H9 (cell line): ENCODE data around the gene FBXO47. TPM values are rescaled to one million over a fixed set of nuclear protein-coding genes. Genes with fewer than 3 reads are reported as not detected.

Experiments
- DNase-seq: peaks from one replicate; pipeline ENCODE4 v3.0.0-alpha.2; 2017
- H2AFZ ChIP-seq: one replicate; pipeline ENCODE4 v1.6.1; 2013; ENCODE audit warnings: mild to moderate bottlenecking, low read length, control low read depth, moderate library complexity
- H2AK5ac ChIP-seq: 2 replicates; pipeline ENCODE4 v1.6.1; 2013; ENCODE audit warnings: low read length, control low read depth, mixed read lengths; ENCODE audit not compliant: insufficient read length
- H2BK120ac ChIP-seq: one replicate; pipeline ENCODE4 v1.6.1; 2013; ENCODE audit warnings: low read depth, mild to moderate bottlenecking, low read length, control low read depth, inconsistent platforms; ENCODE audit not compliant: poor library complexity, severe bottlenecking
- H2BK12ac ChIP-seq: 2 replicates; pipeline ENCODE4 v1.6.1; 2013; ENCODE audit warnings: low read length, control low read depth, mixed read lengths, low read depth; ENCODE audit not compliant: insufficient read length
- H2BK15ac ChIP-seq: 2 replicates; pipeline ENCODE4 v1.6.1; 2013; ENCODE audit warnings: low read depth, low read length, control low read depth
- H2BK20ac ChIP-seq: one replicate; pipeline ENCODE4 v1.6.1; 2013; ENCODE audit warnings: low read depth, mild to moderate bottlenecking, low read length, control low read depth, inconsistent platforms; ENCODE audit not compliant: poor library complexity, severe bottlenecking
- H2BK5ac ChIP-seq: 2 replicates; pipeline ENCODE4 v1.6.1; 2013; ENCODE audit warnings: low read length, control low read depth, mixed read lengths; ENCODE audit not compliant: insufficient read length
- H3K14ac ChIP-seq: 2 replicates; pipeline ENCODE4 v1.6.1; 2013; ENCODE audit warnings: low read length, control low read depth; ENCODE audit not compliant: insufficient read depth
- H3K18ac ChIP-seq: 2 replicates; pipeline ENCODE4 v1.6.1; 2013; ENCODE audit warnings: low read depth, mild to moderate bottlenecking, mixed read lengths, low read length, control low read depth; ENCODE audit not compliant: insufficient read length
- H3K23ac ChIP-seq: 2 replicates; pipeline ENCODE4 v1.6.1; 2013; ENCODE audit warnings: low read length, control low read depth, mixed read lengths, low read depth; ENCODE audit not compliant: insufficient read length
- H3K23me2 ChIP-seq: 2 replicates; pipeline ENCODE4 v1.6.1; 2013; ENCODE audit warnings: low read depth, mild to moderate bottlenecking, mixed read lengths, low read length, control low read depth; ENCODE audit not compliant: insufficient read length, poor library complexity, severe bottlenecking
- H3K27ac ChIP-seq: 2 replicates; pipeline ENCODE4 v1.5.1; 2013; ENCODE audit warnings: low read length, control low read depth, mixed read lengths, low read depth; ENCODE audit not compliant: insufficient read length
- H3K27me3 ChIP-seq: 2 replicates; pipeline ENCODE4 v1.6.1; 2013; ENCODE audit warnings: low read length, control low read depth, inconsistent platforms; ENCODE audit not compliant: insufficient read depth
- H3K4ac ChIP-seq: 2 replicates; pipeline ENCODE4 v1.6.1; 2013; ENCODE audit warnings: low read depth, mild to moderate bottlenecking, control low read depth, inconsistent platforms, low read length, moderate library complexity
- H3K4me1 ChIP-seq: 2 replicates; pipeline ENCODE4 v1.6.1; 2013; ENCODE audit warnings: low read length, control low read depth, inconsistent platforms; ENCODE audit not compliant: insufficient read depth
- H3K4me2 ChIP-seq: 2 replicates; pipeline ENCODE4 v1.6.1; 2013; ENCODE audit warnings: low read length, control low read depth, mixed read lengths; ENCODE audit not compliant: insufficient read length, insufficient read depth
- H3K56ac ChIP-seq: 2 replicates; pipeline ENCODE4 v1.6.1; 2013; ENCODE audit warnings: low read depth, mild to moderate bottlenecking, mixed read lengths, low read length, control low read depth; ENCODE audit not compliant: insufficient read length
- H3K79me1 ChIP-seq: 2 replicates; pipeline ENCODE4 v1.6.1; 2013; ENCODE audit warnings: low read depth, mild to moderate bottlenecking, moderate library complexity, low read length, control low read depth, inconsistent platforms; ENCODE audit not compliant: insufficient read depth, poor library complexity, severe bottlenecking
- H3K79me2 ChIP-seq: 2 replicates; pipeline ENCODE4 v1.6.1; 2013; ENCODE audit warnings: low read length, control low read depth, inconsistent platforms; ENCODE audit not compliant: insufficient read depth
- H3K9ac ChIP-seq: 2 replicates; pipeline ENCODE4 v1.6.1; 2013; ENCODE audit warnings: low read length, control low read depth, mixed read lengths; ENCODE audit not compliant: insufficient read length; ENCODE audit errors: extremely low read depth
- H3K9me3 ChIP-seq: one replicate; pipeline ENCODE4 v1.6.1; 2013; ENCODE audit warnings: low read depth, low read length, inconsistent platforms; ENCODE audit not compliant: control insufficient read depth
- H3T11ph ChIP-seq: one replicate; pipeline ENCODE4 v1.6.1; 2013; ENCODE audit warnings: mild to moderate bottlenecking, low read length, control low read depth, inconsistent platforms
- H4K20me1 ChIP-seq: one replicate; pipeline ENCODE4 v1.6.1; 2013; ENCODE audit not compliant: control insufficient read depth, insufficient read length, insufficient read depth
- H4K5ac ChIP-seq: 2 replicates; pipeline ENCODE4 v1.6.1; 2013; ENCODE audit warnings: low read depth, mild to moderate bottlenecking, mixed read lengths, low read length, control low read depth; ENCODE audit not compliant: insufficient read length
- H4K8ac ChIP-seq: replicated peaks from 2 replicates; pipeline ENCODE4 v1.6.1; 2013; ENCODE audit warnings: low read length, control low read depth, mixed read lengths, low read depth; ENCODE audit not compliant: insufficient read length
- H4K91ac ChIP-seq: 2 replicates; pipeline ENCODE4 v1.6.1; 2013; ENCODE audit warnings: low read depth, mild to moderate bottlenecking, moderate library complexity, mixed read lengths, low read length, control low read depth; ENCODE audit not compliant: insufficient read length
- H3K27ac Mint-ChIP-seq, 3 experiments: 2 replicates in 2 of 3; 3 replicates in 1 of 3; pipeline ENCODE4 v1.8.0; 2020 to 2021; ENCODE audit warnings: mixed read lengths in 3 of 3, mild to moderate bottlenecking in 1 of 3, moderate library complexity in 1 of 3
- H3K27me3 Mint-ChIP-seq: 2 replicates; pipeline ENCODE4 v1.8.0; 2021; ENCODE audit warnings: low read depth, mild to moderate bottlenecking, moderate library complexity, mixed read lengths
- H3K36me3 Mint-ChIP-seq, 3 experiments: 2 replicates in 2 of 3; 3 replicates in 1 of 3; pipeline ENCODE4 v1.8.0; 2020 to 2021; ENCODE audit warnings: low read depth in 3 of 3, mixed read lengths in 3 of 3; ENCODE audit not compliant: insufficient read depth in 1 of 3
- H3K4me1 Mint-ChIP-seq, 2 experiments: 2 replicates each; pipeline ENCODE4 v1.8.0; 2020; ENCODE audit warnings: mixed read lengths in 2 of 2
- H3K4me3 Mint-ChIP-seq, 2 experiments: 2 replicates in 1 of 2; 3 replicates in 1 of 2; pipeline ENCODE4 v1.8.0; 2020 to 2021; ENCODE audit warnings: mild to moderate bottlenecking in 2 of 2, mixed read lengths in 2 of 2, moderate library complexity in 1 of 2
- H3K9me3 Mint-ChIP-seq, 2 experiments: 2 replicates in 1 of 2; 3 replicates in 1 of 2; pipeline ENCODE4 v1.8.0; 2020; ENCODE audit warnings: mild to moderate bottlenecking in 2 of 2, mixed read lengths in 2 of 2, moderate library complexity in 1 of 2
- WGBS: extraction: QIAGEN DNeasy Blood & Tissue Kit; methylation state at CpG from one replicate; pipeline ENCODE4 v1.1.7; 2013; ENCODE audit warnings: missing lambda C conversion rate, low lambda C conversion rate, mixed read lengths; ENCODE audit not compliant: insufficient read length; ENCODE audit errors: extremely low coverage; 5-methylcytosine and 5-hydroxymethylcytosine counted together
- total RNA-seq: library from RNA; stranded (reverse); gene quantifications from 2 replicates; pipeline ENCODE4 v1.2.1, GENCODE V29; 2021
- TF ChIP-seq, protein P1 (sequence below): fragments of 200-600 bp; sonication (generic); conservative IDR thresholded peaks from 3 replicates; pipeline ENCODE4 v1.8.0; 2021; ENCODE audit warnings: antibody characterized with exemption, mild to moderate bottlenecking

FBXO47 gene
- total RNA-seq, 1 experiment from 2014 or later = not detected

DNA sequence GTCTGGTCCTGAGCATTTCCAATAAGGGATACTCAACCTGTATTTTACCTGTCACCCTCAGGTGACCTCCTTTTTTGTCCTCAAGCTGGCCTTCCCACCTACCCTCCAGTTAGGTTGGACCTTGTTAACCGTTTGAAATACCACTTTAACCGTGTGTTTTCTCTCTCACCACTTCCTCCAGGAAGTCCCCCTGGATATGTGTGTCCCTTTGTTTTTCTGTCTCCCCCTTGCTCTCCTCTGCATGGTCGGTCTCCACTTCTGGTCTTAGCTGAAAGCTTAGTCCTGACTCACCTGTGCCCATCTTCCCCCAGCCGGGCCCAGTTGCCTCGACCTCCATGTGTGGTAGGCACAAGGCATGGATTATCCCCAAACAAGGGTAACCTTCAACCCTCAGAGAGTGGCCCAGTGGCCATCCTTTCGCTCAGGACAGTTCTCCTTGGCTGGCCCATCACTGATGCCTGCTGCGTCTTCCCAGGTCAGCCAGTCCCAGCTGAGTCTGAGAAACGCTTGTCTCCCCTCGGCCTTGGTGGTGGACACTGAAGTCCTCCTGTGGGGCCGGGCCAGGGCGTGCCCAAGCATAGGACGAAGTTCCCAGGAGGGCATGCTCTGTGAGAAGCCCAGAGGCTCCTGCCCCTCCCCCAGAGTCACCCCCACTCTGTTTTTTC, 77.3 kb downstream of the FBXO47 start:
- Histone ChIP-seq H3K4me1 (no peaks in the 10 kb centered on the region; the same call in 1 of the 2 replicates), H2AFZ (no peak overlapping the region), H3K14ac (no peak overlapping the region), H3T11ph (no peak overlapping the region), H3K4me2 (no peak overlapping the region), H3K23ac (no peak overlapping the region), H3K9ac (no peak overlapping the region), H3K9me3 (no peaks in the 10 kb centered on the region), H4K91ac (no peak overlapping the region), H3K18ac (no peak overlapping the region), H3K79me1 (no peaks in the 10 kb centered on the region), H2BK120ac (no peak overlapping the region), H2BK20ac (no peak overlapping the region), H3K27ac (no peak overlapping the region), H3K27me3 (no peaks in the 10 kb centered on the region), H2BK5ac (no peak overlapping the region), H4K20me1 (peaks cover 2% of the 10 kb centered on the region), H3K79me2 (peaks cover 2% of the 10 kb centered on the region; the same call in 1 of the 2 replicates), H2BK15ac (no peak overlapping the region), H2AK5ac (no peak overlapping the region), H3K56ac (no peak overlapping the region), H2BK12ac (no peak overlapping the region), H3K4ac (no peak overlapping the region), H4K5ac (no peak overlapping the region), H4K8ac (no peak overlapping the region), H3K23me2 (no peaks in the 10 kb centered on the region)
- H3K27me3 Mint-ChIP-seq = no peaks in the 10 kb centered on the region
- H3K27ac Mint-ChIP-seq = peak overlapping the region; percentile 19 to 89 (median 64); a peak in 5 of 7 replicates
- DNase-seq = no peak
- H3K36me3 Mint-ChIP-seq = peaks cover 2 to 50% (median 37%) of the 10 kb centered on the region in 3 experiments; a peak in 5 of 7 replicates
- H3K4me1 Mint-ChIP-seq = peaks cover 23 to 30% of the 10 kb centered on the region in 2 experiments
- WGBS = no CpG with 5 or more reads among the region's 12 CpGs
- H3K4me3 Mint-ChIP-seq = no peak overlapping the region
- no peaks in the 10 kb centered on the region for H3K9me3 Mint-ChIP-seq
- TF ChIP-seq, protein P1, sequence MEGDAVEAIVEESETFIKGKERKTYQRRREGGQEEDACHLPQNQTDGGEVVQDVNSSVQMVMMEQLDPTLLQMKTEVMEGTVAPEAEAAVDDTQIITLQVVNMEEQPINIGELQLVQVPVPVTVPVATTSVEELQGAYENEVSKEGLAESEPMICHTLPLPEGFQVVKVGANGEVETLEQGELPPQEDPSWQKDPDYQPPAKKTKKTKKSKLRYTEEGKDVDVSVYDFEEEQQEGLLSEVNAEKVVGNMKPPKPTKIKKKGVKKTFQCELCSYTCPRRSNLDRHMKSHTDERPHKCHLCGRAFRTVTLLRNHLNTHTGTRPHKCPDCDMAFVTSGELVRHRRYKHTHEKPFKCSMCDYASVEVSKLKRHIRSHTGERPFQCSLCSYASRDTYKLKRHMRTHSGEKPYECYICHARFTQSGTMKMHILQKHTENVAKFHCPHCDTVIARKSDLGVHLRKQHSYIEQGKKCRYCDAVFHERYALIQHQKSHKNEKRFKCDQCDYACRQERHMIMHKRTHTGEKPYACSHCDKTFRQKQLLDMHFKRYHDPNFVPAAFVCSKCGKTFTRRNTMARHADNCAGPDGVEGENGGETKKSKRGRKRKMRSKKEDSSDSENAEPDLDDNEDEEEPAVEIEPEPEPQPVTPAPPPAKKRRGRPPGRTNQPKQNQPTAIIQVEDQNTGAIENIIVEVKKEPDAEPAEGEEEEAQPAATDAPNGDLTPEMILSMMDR = no peak
